NCI-H1694 (cell line): ENCODE data around the gene CFAP54.
"Not testable (repeated sequence)": the region's sequence is repeated elsewhere in the genome, so short reads cannot be mapped to it uniquely, and the experiment has no call there.

Experiments used
- DNase-seq: peaks from one replicate; lab custom pipeline; 2025; lab: John Stamatoyannopoulos, UW

The CFAP54 gene

DNA sequence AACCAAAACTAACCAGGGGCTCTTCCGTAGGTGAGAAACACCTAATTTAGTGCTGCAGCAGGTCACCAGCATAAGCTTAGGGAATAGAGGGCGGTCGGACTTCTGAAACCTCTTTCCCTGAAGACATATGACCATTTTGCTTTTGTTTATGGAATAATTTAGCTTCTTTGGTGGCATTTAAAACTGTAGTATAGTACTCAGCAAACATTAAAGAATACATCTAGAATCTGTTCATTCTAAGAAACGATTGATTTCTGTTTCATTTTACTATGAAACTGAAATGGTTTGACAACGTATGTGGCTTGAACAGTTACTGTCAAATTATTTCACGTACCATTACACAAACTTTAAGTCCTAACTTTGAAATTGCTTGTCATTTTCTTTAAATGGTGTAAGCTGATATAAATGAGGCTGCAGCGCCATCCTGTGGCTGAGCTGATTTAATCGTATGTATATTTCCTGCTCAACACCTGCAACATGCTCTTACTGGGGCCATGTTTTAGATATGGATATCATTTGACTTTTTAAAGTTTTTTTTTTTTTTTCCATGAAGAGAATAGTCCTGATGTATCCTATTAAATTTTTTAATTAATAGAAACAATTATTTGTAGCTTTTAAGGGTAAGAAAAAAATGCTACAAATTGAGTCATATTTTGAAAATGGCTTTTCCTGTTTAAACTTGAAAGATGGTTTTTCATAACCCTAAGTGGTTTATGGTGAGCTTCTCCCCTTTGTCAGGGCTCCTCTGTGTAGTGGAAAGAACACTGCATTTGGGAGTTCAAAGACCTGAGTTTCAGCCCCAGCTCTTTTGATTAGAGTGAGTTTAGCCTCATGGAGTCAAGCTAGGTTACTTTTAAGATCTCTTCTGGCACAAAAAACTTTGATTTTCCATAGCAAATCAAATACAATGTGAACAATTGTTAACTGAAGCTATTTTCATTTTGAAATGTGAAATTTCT lies 27.4 kb downstream of the CFAP54 start:
- DNase-seq = peak; percentile 86

DNA sequence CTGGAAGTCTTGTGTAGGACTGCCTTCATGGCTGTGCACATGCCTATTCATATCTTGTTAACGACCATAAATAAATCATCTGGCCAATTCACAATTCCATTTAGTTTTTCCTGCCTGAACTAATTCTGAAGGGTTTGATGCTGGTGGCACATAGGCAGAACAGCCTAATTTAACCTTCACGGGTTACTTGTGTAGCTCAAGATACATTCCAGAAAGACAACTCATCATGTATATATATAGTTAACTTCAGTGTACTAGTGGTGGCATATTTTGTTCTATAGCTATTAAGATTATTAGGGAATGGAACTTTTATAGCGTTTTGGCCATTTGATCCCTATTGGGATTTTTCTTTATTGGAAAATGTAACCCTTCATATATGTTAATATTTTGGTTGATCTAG lies 31.4 kb downstream of the CFAP54 start:
- DNase-seq = no peak

DNA sequence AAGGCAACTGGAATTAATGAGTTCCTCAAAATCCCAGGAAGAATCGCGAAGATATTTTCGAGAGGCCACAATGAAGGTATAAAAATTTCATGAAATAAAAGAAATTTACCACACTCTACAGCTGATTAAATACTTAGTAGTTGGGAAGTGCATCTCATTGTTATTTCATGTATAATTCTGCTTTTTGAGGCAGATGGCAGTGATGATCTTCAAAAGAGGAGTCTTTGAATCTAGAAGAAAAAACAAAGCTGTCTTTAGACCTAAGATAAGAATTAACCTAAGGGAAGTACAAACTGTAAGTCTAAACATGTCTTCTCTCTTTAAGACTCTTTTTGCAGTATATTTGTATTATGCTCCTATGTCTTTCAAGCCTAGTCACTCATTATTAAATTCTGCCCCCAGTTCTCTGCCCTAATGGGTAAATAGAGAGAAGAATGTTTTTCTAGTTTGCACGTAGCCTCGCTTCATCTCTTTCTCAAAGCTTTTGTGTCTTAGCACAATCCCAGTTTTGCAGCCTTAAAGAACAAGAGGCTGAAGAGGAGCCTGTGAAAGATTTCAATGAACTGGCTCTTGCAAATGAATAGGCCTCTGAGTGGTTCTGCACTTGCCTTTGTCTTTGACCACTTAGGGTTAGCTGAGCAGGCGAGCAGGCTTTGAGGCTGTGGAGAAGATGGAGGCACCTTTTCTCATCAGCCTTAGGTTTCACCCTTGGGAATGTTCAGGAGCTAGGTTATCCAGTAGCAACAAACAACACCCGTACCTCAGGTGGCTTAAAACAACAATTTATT lies 32.7 kb downstream of the CFAP54 start:
- no peak for DNase-seq

DNA sequence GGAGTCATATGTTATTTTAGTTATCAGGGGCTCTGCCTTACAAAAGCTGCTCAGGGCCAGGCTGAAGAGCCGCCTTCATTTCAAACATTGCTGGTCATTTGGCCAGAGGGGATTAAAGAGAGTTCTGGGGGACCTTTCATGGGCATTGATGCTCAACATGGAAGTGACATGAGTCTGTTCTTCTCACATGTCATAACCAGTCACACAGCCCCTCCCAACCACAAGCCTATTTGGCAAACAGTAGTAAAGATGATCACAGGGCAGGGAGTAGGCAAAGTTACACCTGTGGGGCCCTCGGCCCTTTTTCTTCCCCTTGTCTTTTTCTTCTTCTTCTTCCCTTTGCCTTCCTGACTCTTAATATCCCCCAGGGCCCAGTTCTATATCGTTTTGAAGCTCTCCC lies 33.3 kb downstream of the CFAP54 start:
- no peak for DNase-seq

DNA sequence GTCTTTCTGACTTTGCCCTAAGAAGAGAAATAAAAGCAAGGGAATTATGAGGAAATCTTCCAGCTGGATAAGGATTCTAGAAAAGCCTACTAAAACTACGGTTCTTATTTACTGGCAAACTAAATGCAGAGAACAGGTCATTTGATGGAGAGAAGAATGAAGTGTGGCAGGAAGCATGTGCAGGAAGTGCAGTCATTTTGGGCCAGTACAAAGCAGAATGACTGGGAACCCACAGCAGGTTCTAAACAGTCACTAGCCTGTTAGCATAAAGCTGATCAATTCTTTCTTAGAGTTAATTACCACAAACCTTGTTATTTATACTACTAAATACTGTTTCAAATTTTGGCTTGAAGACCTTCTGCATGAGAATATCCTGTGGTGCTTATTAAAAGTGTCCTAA lies 36.7 kb downstream of the CFAP54 start:
- no peak for DNase-seq

DNA sequence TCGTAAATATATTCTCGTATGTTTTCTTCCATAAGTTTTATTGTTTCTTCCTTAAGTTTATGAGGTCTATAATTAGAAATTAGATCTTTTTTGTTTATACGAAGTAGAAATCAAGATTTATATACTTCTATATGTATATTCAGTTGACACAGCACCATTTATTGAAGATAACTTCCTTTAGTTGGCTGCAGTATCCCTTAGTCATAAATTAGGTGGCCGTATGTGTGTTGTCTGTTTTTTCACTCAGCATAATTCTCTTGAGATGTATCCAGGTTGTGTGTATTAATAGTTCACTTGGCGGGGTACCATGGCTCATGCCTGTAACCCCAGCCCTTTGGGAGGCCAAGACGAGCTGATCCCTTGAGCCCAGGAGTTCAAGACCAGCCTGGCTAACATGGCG lies 40.5 kb downstream of the CFAP54 start:
- no peak for DNase-seq

DNA sequence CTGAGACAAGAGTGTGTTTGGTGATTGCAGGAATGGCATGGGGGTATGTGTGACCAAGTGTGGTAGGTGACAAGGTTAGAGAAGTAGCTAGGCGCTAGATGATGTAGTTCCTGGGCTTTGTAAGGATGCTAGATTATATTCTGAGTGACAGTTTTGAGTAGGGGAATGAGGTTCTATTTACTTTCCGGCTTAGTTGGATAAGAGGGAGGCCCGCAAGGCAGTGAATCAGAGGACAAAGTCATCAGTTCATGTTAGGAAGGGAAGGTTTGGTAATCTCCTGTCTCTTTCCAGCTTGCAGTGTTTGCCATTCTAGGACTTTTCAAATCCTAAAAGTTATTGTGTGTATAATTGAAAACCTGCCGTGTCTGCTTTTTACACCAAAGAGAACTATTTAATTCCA lies 45.0 kb downstream of the CFAP54 start:
- no peak for DNase-seq

DNA sequence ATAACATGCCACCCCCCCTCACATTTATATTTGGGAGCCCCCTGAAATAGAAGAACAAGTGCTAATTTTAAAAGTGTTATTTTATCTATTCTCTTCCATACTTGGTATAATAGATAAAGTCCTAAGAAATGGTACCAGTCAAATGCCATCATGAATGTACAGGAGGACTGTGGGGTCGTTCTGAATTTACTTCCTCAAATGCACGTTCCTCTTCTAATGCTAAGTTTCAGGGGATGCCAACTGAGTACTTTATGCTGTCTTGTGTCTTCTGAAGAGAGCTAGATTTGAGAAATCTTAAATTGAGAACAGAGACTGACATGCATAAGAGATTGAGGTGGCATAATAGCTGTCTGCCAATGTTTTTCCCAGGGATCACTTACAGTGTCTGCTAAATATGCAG lies 59.0 kb downstream of the CFAP54 start:
- DNase-seq = no peak

DNA sequence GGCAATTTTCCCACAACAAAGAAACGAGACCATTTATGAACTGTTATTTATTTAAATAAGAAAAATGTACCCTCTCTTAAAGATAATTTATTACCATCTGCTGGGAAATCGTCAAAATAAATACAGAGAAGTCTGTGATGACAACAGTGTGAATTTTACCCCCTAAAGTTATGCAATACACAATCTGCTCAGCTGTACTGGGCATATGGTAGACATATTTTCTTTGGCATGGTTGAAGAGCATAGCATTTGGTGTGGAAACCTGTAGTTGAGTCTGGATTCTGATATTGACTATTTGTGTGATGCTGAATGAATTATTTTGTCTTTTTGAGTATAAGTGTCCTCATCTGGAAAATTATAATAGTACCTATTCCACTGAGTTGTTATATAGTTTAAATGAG lies 60.0 kb downstream of the CFAP54 start:
- peak; percentile 72 for DNase-seq

DNA sequence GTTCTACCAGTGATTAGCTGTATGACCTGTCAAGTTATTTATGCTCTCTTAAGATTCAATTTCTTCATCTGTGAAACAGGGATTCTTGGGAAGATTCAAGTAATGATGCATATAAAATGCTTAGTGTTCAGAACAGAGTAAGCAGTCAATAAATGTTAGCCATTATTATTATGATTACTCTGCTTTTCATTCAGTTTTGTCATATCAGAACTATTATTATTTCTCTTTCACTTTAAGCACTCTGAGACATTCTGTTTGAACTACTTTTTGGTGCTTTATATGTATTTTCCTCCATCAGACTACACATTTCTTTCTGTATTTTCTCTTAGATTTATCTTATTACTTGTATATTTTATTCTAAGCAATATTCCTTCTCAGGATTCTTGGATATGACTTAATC lies 81.2 kb downstream of the CFAP54 start:
- DNase-seq = no peak

DNA sequence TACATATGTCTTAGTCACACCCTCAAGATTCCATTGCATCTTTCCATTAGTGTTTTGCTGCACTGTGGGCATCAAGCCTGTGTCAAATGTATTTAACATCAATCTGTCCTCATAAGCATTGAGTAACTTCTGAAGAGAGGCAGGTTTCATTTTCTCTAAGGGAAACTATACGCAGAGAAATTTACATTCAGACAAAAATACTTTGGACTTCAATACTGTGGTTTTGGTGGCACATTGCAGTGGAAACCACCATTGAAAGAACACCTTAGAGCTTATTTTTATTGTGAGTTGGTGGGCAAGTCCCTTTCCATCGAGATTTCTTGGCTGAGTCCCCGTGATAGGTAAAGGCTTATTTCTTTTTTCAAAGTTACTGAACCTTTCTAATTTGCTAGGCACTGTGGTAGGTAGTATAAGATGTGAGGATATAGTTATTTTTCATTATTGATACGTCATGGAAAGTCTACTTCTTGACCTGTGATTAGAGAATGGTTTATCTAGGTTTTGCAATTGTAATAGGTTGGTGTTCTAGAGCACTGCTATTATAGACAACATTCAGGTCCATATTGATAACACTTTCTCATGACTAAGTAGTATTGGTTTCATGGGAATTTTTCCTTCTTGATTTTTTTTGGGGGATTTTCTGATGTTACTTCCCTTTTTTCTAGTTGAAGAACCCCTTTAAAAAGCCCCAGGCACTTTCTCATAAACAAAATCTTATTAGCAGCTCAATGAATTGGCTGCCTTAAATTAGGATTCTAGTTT lies 81.9 kb downstream of the CFAP54 start:
- DNase-seq = no peak

DNA sequence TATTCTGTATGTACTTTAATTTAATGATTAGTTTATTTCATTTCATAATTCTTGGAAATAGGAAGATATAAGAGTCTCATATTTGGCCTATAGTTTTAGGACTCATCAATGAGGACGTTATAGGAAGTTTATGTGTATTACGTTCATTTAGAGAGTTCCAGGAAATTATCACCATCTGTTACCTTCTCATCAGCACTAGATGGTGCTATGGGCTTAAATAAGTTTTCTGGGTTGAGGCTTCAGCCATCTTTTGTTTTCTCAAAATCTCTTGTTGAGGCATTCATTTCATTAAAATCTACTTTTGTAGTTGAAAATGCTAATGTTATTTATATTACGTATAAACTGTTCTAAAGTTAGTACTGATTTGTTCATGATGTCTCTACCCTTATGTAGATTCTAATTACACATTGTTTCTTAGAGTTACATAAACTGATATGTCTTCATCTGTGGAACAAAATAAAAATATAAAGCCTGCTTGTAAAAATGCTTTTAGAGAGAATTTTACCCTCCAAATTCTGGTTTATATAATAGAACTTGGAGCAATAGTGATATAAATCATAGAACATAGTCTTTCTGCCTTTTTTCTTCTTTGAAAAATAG lies 89.2 kb downstream of the CFAP54 start:
- peak; percentile 60 for DNase-seq

DNA sequence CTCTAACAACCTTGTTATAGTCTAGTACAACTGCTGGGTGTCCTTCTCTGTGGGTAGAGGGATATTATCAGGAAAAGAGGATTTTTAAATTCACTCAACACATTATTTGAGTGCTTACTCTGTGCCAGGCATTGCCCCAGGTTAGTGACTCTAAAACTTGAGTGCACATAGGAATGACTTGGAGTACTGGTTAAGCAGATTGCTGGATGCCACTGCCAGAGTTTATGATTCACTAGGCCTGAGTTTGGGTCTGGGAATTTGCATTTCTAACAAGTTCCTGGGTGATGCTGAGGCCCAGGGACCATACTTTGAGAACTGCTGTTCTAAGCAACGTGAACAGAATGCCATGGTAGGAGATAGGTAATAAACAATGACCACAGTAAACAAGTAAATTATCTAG lies 96.6 kb downstream of the CFAP54 start:
- no peak for DNase-seq

DNA sequence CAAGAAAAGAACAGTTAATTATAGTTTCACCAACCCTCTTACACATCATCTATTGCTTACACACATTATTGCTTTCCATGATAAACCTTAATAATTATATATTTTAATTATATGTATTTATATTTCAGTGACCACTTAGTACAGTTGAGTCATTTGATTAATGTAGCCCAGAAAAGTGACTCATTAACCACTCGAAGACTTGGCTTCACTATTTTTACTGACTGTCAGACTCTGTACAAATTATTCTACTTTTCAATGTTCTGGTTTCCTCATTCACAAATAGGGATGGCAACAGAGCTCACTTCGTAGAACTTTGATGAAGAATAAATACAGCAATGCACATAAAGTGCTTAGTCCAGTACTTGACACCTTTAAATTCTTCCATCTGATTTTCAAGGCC lies 98.3 kb downstream of the CFAP54 start:
- no peak for DNase-seq

DNA sequence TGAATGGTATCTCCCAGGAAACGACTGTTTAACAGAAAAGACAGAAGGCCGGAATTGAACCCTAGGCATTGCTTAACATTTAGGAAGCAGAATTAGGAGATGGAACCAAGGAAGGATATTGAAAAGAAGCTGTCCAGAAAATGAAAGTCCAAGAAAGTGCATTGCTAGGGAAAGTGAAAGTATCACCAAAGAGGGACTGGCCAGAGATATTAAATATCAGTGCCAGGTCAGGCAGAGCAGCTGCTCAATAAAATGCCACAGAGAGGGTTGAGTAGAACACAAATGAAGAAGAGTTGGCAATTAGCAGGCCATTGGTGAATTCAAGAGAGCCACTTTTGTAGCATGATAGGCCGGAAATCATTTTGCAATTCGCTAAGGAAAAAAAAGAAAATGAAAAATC lies 101.6 kb downstream of the CFAP54 start:
- no peak for DNase-seq

DNA sequence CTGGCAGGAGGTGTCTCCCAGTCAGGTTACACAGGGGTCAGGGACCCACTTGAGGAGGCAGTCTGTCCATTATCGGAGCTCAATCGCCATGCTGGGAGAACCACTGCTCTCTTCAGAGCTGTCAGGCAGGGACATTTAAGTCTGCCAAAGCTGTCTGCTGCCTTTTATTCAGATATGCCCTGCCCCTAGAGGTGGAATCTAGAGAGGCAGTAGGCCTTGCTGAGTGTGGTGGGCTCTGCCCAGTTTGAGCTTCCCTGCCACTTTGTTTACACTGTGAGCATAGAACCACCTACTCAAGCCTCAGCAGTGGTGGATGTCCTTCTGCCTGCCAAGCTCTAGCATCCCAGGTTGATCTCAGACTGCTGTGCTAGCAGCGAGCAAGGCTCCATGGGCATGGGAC lies 115.0 kb downstream of the CFAP54 start:
- DNase-seq = not testable (repeated sequence)

DNA sequence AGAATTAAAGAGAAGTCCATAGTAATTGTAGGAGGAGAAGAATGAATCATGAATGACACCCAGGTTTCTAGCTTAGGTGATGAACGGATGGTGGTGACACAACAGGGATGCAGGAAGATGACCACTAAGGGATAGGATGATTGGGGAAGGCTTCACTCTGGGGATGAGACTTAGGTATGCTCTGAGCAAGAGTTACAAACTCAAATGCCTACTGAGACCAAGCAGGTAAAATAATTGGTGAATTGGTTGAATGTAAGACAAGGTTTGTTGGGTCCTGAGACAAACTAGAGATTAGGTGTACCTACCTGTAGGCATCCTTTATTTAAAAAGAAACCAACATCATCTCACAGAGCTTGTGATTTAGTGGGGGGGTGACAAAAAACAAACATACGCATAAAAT lies 116.3 kb downstream of the CFAP54 start:
- DNase-seq = no peak

DNA sequence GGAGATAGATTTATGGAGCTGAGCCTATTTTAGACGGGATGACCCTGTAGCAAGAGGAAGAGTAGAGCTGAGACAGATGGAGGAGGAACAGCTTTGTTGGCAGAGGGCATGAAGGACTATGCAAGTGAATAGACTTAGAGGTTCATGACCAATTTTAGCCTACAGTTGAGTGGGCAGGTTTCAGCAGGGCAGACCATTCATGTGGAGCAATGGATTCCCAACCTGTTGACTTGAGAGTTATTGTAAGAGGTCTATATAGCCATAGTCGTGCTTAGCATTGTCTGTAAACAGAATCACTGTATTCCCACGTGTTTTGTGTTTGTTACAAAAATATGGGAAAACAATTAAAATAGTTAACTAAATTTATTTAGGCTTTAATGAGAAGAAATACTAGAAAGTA lies 116.8 kb downstream of the CFAP54 start:
- DNase-seq = no peak

DNA sequence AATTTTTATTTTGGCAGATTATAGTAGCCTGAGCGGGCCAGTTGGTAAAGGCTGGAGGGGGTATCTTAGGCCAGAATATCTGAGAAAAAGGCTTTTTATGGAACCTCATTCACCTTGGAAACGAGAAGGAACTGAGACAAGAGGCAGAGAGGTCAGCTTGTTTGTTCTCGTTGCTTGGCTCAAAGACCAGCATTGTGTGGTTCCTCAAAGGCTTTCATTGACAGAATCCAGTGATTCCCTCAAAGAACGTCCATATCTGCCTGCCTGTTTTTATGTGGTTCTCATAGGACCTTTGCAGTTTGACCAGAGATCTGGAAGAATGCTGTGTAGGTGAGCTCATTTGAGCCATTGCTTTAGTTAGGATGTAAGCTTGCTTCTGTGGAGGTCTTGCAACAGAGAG lies 117.3 kb downstream of the CFAP54 start:
- DNase-seq = no peak

DNA sequence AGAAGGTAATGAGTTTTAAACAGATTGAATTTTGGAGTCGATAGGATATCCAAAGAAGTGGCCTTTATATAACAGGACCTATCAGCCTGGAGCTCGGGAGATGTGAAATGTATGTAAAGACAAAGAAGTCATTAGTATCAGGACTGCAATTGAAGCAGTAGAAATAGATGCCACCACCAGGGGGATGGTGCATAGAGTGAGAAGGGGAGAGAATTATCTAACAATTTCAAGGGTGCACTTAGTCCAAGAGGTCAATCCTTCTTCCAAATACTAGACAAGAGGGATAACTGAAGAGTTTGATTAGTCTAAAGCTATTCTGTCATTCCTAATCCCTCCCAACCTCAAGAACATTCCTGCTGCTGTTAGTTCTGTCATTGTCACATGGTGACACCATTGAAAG lies 127.8 kb downstream of the CFAP54 start:
- DNase-seq = no peak

DNA sequence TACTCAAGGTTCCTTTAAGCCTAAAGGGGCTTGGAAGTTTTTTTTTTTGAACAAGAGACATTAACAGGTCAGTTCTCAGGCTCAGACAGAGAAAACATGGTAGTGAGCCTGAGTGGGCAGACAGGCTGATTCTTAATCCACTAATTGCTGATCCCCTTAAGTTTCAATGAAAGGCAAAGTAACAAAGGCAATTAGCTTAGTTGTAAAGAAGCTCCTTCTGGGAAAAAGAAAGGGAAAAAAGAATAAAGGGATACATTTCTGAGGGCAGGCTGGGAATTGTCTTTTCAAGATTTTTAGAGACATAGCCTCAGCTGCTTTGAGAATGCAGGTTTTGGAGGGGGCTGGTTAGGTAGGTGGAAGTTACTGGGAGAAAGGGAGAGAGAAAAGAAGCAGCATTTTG lies 133.8 kb downstream of the CFAP54 start:
- no peak for DNase-seq

DNA sequence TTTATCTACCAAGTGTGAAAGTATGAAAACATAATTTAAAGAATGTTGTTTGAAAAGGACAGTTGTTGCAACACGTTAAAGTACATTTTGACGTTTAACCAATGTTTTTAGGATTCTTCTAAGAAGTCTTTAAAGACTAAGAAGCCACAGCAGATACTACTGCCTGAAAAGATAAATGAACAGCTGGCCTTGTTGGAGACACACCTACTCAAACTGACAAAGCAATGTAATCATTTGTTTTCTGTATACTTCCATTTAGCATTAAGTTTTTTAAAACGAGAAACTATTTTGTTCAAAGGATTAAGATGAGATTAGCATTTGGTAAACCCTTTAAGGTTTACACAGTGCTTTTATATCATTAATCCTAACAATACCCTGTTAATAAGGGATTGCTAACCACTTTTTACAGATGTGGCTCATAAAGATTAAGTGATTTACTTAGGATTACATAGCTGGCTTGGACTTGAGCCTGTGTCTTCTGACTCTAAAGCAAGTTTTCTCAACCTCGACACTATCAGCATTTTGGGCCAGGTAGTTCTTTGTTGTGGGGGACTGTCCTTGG lies 134.4 kb downstream of the CFAP54 start:
- no peak for DNase-seq
